Measurements from ENCODE around the gene KLHDC10.

GRCh38 chr7:130113887-130114286 is 43.6 kb downstream of the KLHDC10 start:
- TF ChIP-seq CTCF (IDR thresholded peaks at IDR 0.05) (no peak), EZH2phosphoT487 (IDR thresholded peaks at IDR 0.05) (no peak), EZH2 (IDR thresholded peaks at IDR 0.05) (no peak)
